HCT116 (cell line): ENCODE measurements around the gene PLEKHA6. TPM values are rescaled to one million over a fixed set of nuclear protein-coding genes. Genes with fewer than 3 reads are reported as not detected.

ENCODE experiments used
- ATAC-seq: fragments of 200-7000 bp; cut with Tn5 transposase; 2 replicates; pipeline ENCODE4 v1.9.1; 2020; ENCODE audit warnings: mild to moderate bottlenecking, moderate library complexity
- BruUV-seq: library from RNA; stranded (reverse); fragments of 400-500 nt; replicated peaks from 2 replicates; lab custom pipeline; 2021; lab: Mats Ljungman, UMichigan
- CTCF ChIA-PET: fragments of 300-600 bp; sonication (Branson Sonifier 250); formaldehyde crosslinking; loops from one replicate; lab custom pipeline; 2021; ENCODE audit warnings: antibody characterized with exemption; lab: Charles Lee
- POLR2A ChIA-PET: fragments of 300-600, 350-600 bp; sonication (Branson Sonifier 250); formaldehyde crosslinking; loops from one replicate; lab custom pipeline; 2021; ENCODE audit warnings: antibody characterized with exemption; lab: Charles Lee
- RAD21 ChIA-PET, 2 experiments: fragments of 300-600 bp; sonication (Branson Sonifier 250); formaldehyde crosslinking; loops; one replicate each; lab custom pipeline; 2023; ENCODE audit warnings: low total read pairs in 2 of 2; ENCODE audit not compliant: uncharacterized antibody in 2 of 2, unreplicated experiment in 2 of 2, low non-redundant PET in 1 of 2; lab: Charles Lee
- DNase-seq: peaks from one replicate; pipeline ENCODE4 v3.0.0-alpha.2; 2010; ENCODE audit warnings: low read depth, low spot score
- H2AFZ ChIP-seq: fragments of 200-600 bp; shearing (Covaris generic), sonication (generic); 2 replicates; pipeline ENCODE4 v1.6.1; 2017; ENCODE audit warnings: low read depth, mixed run types, mixed read lengths, antibody characterized with exemption, low read length; ENCODE audit not compliant: poor library complexity, severe bottlenecking
- H3K27ac ChIP-seq: 2 replicates; pipeline ENCODE4 v1.5.1; 2012; ENCODE audit warnings: low read depth, low read length
- H3K27me3 ChIP-seq: fragments of 200-600 bp; sonication (generic); 2 replicates; pipeline ENCODE4 v1.6.1; 2016; ENCODE audit warnings: mixed run types, low read length, mixed read lengths; ENCODE audit not compliant: insufficient read depth
- H3K36me3 ChIP-seq, 2 experiments: fragments of 200-500 bp in 1 of 2; fragments of 200-600 bp in 1 of 2; sonication (Bioruptor generic) in 1 of 2; sonication (generic) in 1 of 2; 2 replicates each; pipeline versions ENCODE4 v1.5.1 to v1.6.1; 2014 to 2016; ENCODE audit warnings: low read length in 2 of 2, inconsistent platforms in 1 of 2, mixed read lengths in 1 of 2, mixed run types in 1 of 2; ENCODE audit not compliant: insufficient read depth in 2 of 2, control insufficient read depth in 1 of 2
- H3K4me1 ChIP-seq, 2 experiments: fragments of 200-600 bp in 1 of 2; sonication (generic) in 1 of 2; 2 replicates each; pipeline versions ENCODE4 v1.5.1 to v1.6.1; 2012 to 2017; ENCODE audit warnings: low read length in 2 of 2, inconsistent platforms in 1 of 2, mild to moderate bottlenecking in 1 of 2, mixed read lengths in 1 of 2, mixed run types in 1 of 2, moderate library complexity in 1 of 2; ENCODE audit not compliant: insufficient read depth in 2 of 2, control insufficient read depth in 1 of 2
- H3K4me2 ChIP-seq: fragments of 200-600 bp; sonication (generic); 2 replicates; pipeline ENCODE4 v1.6.1; 2017; ENCODE audit warnings: mixed run types, low read length, mixed read lengths
- H3K4me3 ChIP-seq, 2 experiments: fragments of 200-600 bp in 1 of 2; sonication (generic) in 1 of 2; replicated peaks in 1 of 2; 2 replicates each; pipeline ENCODE4 v1.5.1; 2011 to 2016; ENCODE audit warnings: low read length in 2 of 2, control low read depth in 1 of 2, low read depth in 1 of 2, mild to moderate bottlenecking in 1 of 2, mixed read lengths in 1 of 2, mixed run types in 1 of 2
- H3K79me2 ChIP-seq: fragments of 200-600 bp; sonication (generic); 2 replicates; pipeline ENCODE4 v1.6.1; 2017; ENCODE audit warnings: mild to moderate bottlenecking, mixed run types, low read length, moderate library complexity, mixed read lengths; ENCODE audit not compliant: insufficient read depth
- H3K9ac ChIP-seq: fragments of 200-600 bp; sonication (generic); 2 replicates; pipeline ENCODE4 v1.6.1; 2016; ENCODE audit warnings: low read length, mixed read lengths
- H3K9me2 ChIP-seq: fragments of 200-600 bp; sonication (generic), shearing (Covaris generic); 2 replicates; pipeline ENCODE4 v1.6.1; 2017; ENCODE audit warnings: mixed run types, mild to moderate bottlenecking, moderate library complexity; ENCODE audit not compliant: insufficient read depth
- H3K9me3 ChIP-seq, 2 experiments: fragments of 200-500 bp in 1 of 2; fragments of 200-600 bp in 1 of 2; sonication (Bioruptor generic) in 1 of 2; sonication (generic) in 1 of 2; 2 replicates each; pipeline ENCODE4 v1.6.1; 2014 to 2017; ENCODE audit warnings: low read length in 2 of 2, mixed read lengths in 2 of 2, inconsistent platforms in 1 of 2, low read depth in 1 of 2, mild to moderate bottlenecking in 1 of 2, mixed run types in 1 of 2, moderate library complexity in 1 of 2; ENCODE audit not compliant: control insufficient read depth in 1 of 2, insufficient read depth in 1 of 2
- H4K20me1 ChIP-seq: fragments of 200-600 bp; sonication (generic), shearing (Covaris generic); 2 replicates; pipeline ENCODE4 v1.6.1; 2017; ENCODE audit warnings: mixed run types, mild to moderate bottlenecking, moderate library complexity; ENCODE audit not compliant: insufficient read depth
- CEBPB ChIP-seq: IDR thresholded peaks from 2 replicates; pipeline ENCODE4 v1.6.1; 2012; ENCODE audit warnings: low read depth
- EGR1 ChIP-seq: IDR thresholded peaks from 2 replicates; pipeline ENCODE4 v1.6.1; 2012; ENCODE audit warnings: low read depth
- ELF1 ChIP-seq: IDR thresholded peaks from 2 replicates; pipeline ENCODE4 v1.6.1; 2012; ENCODE audit warnings: low read depth, borderline replicate concordance
- EZH2 ChIP-seq: fragments of 200-600 bp; sonication (generic); IDR thresholded peaks from 2 replicates; pipeline ENCODE4 v1.6.1; 2017; ENCODE audit warnings: antibody characterized with exemption, mixed run types
- FOSL1 ChIP-seq: IDR thresholded peaks from 2 replicates; pipeline ENCODE4 v1.6.1; 2012; ENCODE audit warnings: low read depth
- POLR2AphosphoS5 ChIP-seq: IDR thresholded peaks from 2 replicates; pipeline ENCODE4 v1.6.1; 2011; ENCODE audit warnings: mild to moderate bottlenecking, low read depth, low read length, moderate library complexity
- RAD21 ChIP-seq: IDR thresholded peaks from 2 replicates; pipeline ENCODE4 v1.6.1; 2012; ENCODE audit warnings: low read depth, mild to moderate bottlenecking
- SIN3A ChIP-seq: IDR thresholded peaks from 2 replicates; pipeline ENCODE4 v1.6.1; 2012; ENCODE audit warnings: low read depth
- SP1 ChIP-seq: IDR thresholded peaks from 2 replicates; pipeline ENCODE4 v1.6.1; 2012; ENCODE audit warnings: low read depth
- SRF ChIP-seq: IDR thresholded peaks from 2 replicates; pipeline ENCODE4 v1.6.1; 2012; ENCODE audit warnings: low read depth
- TCF7L2 ChIP-seq: IDR thresholded peaks from 2 replicates; pipeline ENCODE4 v1.7.0; 2011; ENCODE audit warnings: borderline replicate concordance, inconsistent platforms; ENCODE audit not compliant: insufficient read depth, insufficient read length; ENCODE audit errors: extremely low read depth
- YY1 ChIP-seq: IDR thresholded peaks from 2 replicates; pipeline ENCODE4 v1.6.1; 2011; ENCODE audit warnings: low read length, low read depth, moderate library complexity, mild to moderate bottlenecking; ENCODE audit not compliant: insufficient replicate concordance; ENCODE audit errors: extremely low read depth
- ZNF274 ChIP-seq: fragments of 200-500 bp; sonication (Bioruptor generic); IDR thresholded peaks from 2 replicates; pipeline ENCODE4 v1.6.1; 2014; ENCODE audit warnings: mild to moderate bottlenecking, low read depth, low read length, inconsistent platforms
- intact Hi-C: fragments of 100-400 bp; cut with micrococcal nuclease; formaldehyde crosslinking; loops from 2 replicates; pipeline ENCODE4 v1.10.0; 2022
- total RNA-seq: library from RNA; stranded (reverse); gene quantifications from one replicate; pipeline ENCODE4 v1.2.1, GENCODE V29; 2021; ENCODE audit not compliant: unreplicated experiment
- TF ChIP-seq, protein P1 (sequence below): IDR thresholded peaks from 2 replicates; pipeline ENCODE4 v1.6.1; 2012
- TF ChIP-seq, protein P2 (sequence below): IDR thresholded peaks from 2 replicates; pipeline ENCODE4 v1.6.1; 2011; ENCODE audit warnings: mild to moderate bottlenecking, low read length, moderate library complexity; ENCODE audit not compliant: insufficient replicate concordance; ENCODE audit errors: extremely low read depth
- TF ChIP-seq, protein P3 (sequence below): IDR thresholded peaks from 2 replicates; pipeline ENCODE4 v1.6.1; 2012

Gene PLEKHA6
- total RNA-seq, 1 experiment from 2014 or later = 13.1 TPM

DNA sequence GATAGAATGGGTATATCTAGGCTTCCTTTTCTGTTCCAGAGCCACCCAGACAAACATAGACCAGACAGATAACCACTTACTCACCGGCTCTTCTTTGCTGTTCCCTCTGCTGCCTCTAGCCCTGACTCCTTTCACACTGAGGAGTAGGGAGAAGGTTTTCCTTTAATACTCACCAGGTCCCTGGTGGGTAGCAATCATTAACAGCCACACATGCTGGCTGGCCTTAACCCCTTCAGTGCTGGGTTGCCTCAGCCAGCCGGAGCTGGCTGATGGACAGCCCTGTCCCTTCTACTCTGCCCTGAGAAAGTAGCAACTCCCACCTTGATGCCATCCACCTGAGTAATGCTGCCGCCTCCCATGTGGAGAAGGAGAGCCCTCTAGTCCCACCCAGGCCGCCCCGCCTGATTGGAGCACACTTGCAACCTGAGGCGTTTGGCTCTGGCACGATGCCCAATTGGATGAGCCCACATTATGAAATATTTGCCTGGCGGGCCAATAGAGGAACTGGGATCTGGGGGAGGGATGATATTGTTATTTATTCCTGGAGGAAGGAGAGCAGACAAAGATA is 71.6 kb downstream of the PLEKHA6 start:
- H3K9me3 ChIP-seq = no peaks in the 10 kb centered on the region
- H3K79me2 ChIP-seq = no peaks in the 10 kb centered on the region; the same call in 1 of the 2 replicates
- no peaks in the 10 kb centered on the region for H3K9me2 ChIP-seq
- H3K36me3 ChIP-seq = no peaks in the 10 kb centered on the region
- H3K27ac ChIP-seq = 0 out of 2 replicates have a peak overlapping the region, but pooled peaks have one; percentile 23
- no peaks in the 10 kb centered on the region for H4K20me1 ChIP-seq
- intact Hi-C loops = no loop called here
- TF ChIP-seq POLR2AphosphoS5 (peak; percentile 63), YY1 (no peak), CEBPB (peak; percentile 82), TCF7L2 (no peak), SP1 (peak; percentile 92)
- DNase-seq (peak; percentile 87), ATAC-seq (peak; percentile 97)
- no TSS peak for BruUV-seq
- H3K4me3 ChIP-seq = peak overlapping the region; percentile 21 to 30
- CTCF ChIA-PET = no interaction called here
- POLR2A ChIA-PET = interaction anchor here (1.4 to 1.5 kb wide), 2 partner anchors 26 to 69 kb away, joined by 3 read pairs; no protein-coding TSS in a partner anchor
- no peak overlapping the region for H2AFZ ChIP-seq
- H3K4me2 ChIP-seq = peak overlapping the region; percentile 63
- RAD21 ChIA-PET = no interaction called here
- peaks cover 21 to 32% of the 10 kb centered on the region in 2 experiments for H3K4me1 ChIP-seq
- H3K9ac ChIP-seq = peak overlapping the region; percentile 14; the same call in 1 of the 2 replicates
- H3K27me3 ChIP-seq = no peaks in the 10 kb centered on the region

DNA sequence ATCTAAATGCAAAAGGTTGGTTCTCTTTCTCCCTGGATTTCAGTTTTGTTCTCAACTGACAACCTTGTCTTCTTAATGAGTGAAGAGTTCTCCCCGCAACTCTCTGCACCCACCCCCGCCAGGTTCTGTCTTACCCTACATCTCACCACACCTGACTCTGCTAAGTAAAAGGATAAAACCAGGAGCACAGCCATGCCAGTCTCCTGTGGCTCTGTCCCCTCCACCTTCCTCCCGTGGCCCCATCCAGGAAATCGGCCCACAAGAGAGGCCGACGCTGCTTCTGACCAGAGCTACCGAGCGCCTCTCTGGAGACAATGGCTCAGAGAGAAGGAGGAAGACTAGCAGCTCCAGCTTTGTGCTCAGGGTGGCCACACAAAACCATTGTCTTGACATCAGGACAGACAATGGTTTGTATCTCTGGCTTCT is 72.2 kb downstream of the PLEKHA6 start:
- DNase-seq = no peak
- no peaks in the 10 kb centered on the region for H3K36me3 ChIP-seq
- no TSS peak for BruUV-seq
- H2AFZ ChIP-seq = no peak overlapping the region
- RAD21 ChIA-PET = no interaction called here
- POLR2A ChIA-PET = interaction anchor here (1.4 to 1.5 kb wide), 2 partner anchors 27 to 70 kb away, joined by 3 read pairs; no protein-coding TSS in a partner anchor
- H3K9ac ChIP-seq = 0 out of 2 replicates have a peak overlapping the region, but pooled peaks have one; percentile 14
- no peaks in the 10 kb centered on the region for H4K20me1 ChIP-seq
- H3K9me2 ChIP-seq = no peaks in the 10 kb centered on the region
- no peak for TF ChIP-seq TCF7L2
- TF ChIP-seq EZH2 = no peak
- TF ChIP-seq, protein P1, sequence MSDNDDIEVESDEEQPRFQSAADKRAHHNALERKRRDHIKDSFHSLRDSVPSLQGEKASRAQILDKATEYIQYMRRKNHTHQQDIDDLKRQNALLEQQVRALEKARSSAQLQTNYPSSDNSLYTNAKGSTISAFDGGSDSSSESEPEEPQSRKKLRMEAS = no peak
- no peak for TF ChIP-seq RAD21
- no peak for TF ChIP-seq EGR1
- no peak for TF ChIP-seq CEBPB
- TF ChIP-seq SIN3A = no peak
- no peak for TF ChIP-seq FOSL1
- TF ChIP-seq, protein P2, sequence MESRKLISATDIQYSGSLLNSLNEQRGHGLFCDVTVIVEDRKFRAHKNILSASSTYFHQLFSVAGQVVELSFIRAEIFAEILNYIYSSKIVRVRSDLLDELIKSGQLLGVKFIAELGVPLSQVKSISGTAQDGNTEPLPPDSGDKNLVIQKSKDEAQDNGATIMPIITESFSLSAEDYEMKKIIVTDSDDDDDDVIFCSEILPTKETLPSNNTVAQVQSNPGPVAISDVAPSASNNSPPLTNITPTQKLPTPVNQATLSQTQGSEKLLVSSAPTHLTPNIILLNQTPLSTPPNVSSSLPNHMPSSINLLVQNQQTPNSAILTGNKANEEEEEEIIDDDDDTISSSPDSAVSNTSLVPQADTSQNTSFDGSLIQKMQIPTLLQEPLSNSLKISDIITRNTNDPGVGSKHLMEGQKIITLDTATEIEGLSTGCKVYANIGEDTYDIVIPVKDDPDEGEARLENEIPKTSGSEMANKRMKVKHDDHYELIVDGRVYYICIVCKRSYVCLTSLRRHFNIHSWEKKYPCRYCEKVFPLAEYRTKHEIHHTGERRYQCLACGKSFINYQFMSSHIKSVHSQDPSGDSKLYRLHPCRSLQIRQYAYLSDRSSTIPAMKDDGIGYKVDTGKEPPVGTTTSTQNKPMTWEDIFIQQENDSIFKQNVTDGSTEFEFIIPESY = no peak
- TF ChIP-seq YY1 = no peak
- TF ChIP-seq ELF1 = no peak
- TF ChIP-seq ZNF274 = no peak
- TF ChIP-seq POLR2AphosphoS5 = no peak
- TF ChIP-seq SRF = no peak
- no peak for TF ChIP-seq SP1
- TF ChIP-seq, protein P3, sequence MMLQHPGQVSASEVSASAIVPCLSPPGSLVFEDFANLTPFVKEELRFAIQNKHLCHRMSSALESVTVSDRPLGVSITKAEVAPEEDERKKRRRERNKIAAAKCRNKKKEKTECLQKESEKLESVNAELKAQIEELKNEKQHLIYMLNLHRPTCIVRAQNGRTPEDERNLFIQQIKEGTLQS = no peak
- TF ChIP-seq, all 23 proteins: peak for 0
- H3K79me2 ChIP-seq = no peaks in the 10 kb centered on the region; the same call in 1 of the 2 replicates
- peak overlapping the region; percentile 21 to 30; a peak in 3 of 4 replicates for H3K4me3 ChIP-seq
- ATAC-seq = no peak
- H3K27me3 ChIP-seq = no peaks in the 10 kb centered on the region
- peaks cover 21 to 33% of the 10 kb centered on the region in 2 experiments for H3K4me1 ChIP-seq
- peak overlapping the region; percentile 63 for H3K4me2 ChIP-seq
- H3K9me3 ChIP-seq = no peaks in the 10 kb centered on the region
- no peak overlapping the region; the same call in 1 of the 2 replicates for H3K27ac ChIP-seq
- intact Hi-C loops = no loop called here
- CTCF ChIA-PET = no interaction called here
